ENCODE data around the gene CFAP74. TPM values are rescaled to one million over a fixed set of nuclear protein-coding genes. Genes with fewer than 3 reads are reported as not detected.

Gene CFAP74
- total RNA-seq, 2 donors from 2014 or later, result under 0.01 TPM; not detected in 1

DNA sequence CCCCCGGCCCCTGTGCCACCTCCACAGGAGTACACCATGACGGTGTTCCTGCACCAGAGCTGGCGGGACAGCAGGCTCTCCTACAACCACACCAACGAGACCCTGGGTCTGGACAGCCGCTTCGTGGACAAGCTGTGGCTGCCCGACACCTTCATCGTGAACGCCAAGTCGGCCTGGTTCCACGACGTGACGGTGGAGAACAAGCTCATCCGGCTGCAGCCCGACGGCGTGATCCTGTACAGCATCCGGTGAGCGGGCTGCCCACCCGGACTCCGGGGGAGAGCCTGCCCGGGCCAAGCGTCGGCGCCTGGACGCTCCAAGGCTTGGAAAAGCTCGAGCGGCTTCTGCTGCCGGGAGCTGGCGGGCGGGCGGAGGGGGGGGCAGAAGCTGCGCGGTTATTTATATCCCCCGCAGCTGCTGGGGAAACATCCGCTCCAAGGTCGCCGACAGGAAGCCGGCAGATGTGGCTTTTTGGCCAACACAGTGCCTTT, 21.9 kb upstream of the CFAP74 start:
- Histone ChIP-seq H3K4me3 (no peak overlapping the region), H3K4me1 (no peaks in the 10 kb centered on the region), H3K27me3 (peaks cover 0 to 13% of the 10 kb centered on the region in 2 donors), H3K9me3 (no peaks in the 10 kb centered on the region), H3K36me3 (replicated peaks in 1 of 2; ENCODE audit: insufficient read depth in 1 of 2, low read depth in 2 of 2) (no peaks in the 10 kb centered on the region), H3K27ac (no peak overlapping the region)
- TF ChIP-seq, protein P1, sequence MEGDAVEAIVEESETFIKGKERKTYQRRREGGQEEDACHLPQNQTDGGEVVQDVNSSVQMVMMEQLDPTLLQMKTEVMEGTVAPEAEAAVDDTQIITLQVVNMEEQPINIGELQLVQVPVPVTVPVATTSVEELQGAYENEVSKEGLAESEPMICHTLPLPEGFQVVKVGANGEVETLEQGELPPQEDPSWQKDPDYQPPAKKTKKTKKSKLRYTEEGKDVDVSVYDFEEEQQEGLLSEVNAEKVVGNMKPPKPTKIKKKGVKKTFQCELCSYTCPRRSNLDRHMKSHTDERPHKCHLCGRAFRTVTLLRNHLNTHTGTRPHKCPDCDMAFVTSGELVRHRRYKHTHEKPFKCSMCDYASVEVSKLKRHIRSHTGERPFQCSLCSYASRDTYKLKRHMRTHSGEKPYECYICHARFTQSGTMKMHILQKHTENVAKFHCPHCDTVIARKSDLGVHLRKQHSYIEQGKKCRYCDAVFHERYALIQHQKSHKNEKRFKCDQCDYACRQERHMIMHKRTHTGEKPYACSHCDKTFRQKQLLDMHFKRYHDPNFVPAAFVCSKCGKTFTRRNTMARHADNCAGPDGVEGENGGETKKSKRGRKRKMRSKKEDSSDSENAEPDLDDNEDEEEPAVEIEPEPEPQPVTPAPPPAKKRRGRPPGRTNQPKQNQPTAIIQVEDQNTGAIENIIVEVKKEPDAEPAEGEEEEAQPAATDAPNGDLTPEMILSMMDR (IDR thresholded peaks at IDR 0.05), result no peak
- no peak for TF ChIP-seq POLR2A (IDR thresholded peaks at IDR 0.05)
- 40 to 42% methylated on average over 18 to 39 of the region's 39 CpGs for WGBS, 2 donors
- DNase-seq (no peak), ATAC-seq (peak; percentile 28)
- intact Hi-C loops (cut with DNase I), result no loop called here

DNA sequence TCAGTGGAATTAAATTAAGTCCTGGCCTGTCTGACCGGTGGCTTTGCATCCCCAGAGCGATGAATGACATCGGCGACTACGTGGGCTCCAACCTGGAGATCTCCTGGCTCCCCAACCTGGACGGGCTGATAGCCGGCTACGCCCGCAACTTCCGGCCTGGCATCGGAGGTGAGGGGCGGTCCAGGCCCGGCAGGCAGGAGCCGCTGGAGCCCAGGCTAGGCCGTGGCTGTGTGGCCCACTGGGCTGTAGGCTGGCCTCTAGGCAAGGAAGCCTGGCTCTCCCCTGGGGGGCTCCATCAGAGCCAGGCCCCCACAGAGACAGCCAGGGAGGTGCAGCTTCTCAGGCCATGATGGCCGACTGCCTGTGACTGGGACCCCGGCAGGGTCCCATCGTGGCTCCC, 21.3 kb upstream of the CFAP74 start:
- TF ChIP-seq, protein P1 (IDR thresholded peaks at IDR 0.05), result no peak
- no peak for TF ChIP-seq POLR2A (IDR thresholded peaks at IDR 0.05)
- Histone ChIP-seq H3K4me3 (no peak overlapping the region), H3K36me3 (replicated peaks in 1 of 2; ENCODE audit: insufficient read depth in 1 of 2, low read depth in 2 of 2) (no peaks in the 10 kb centered on the region), H3K27ac (no peak overlapping the region), H3K27me3 (peaks cover 0 to 20% of the 10 kb centered on the region in 2 donors), H3K9me3 (no peaks in the 10 kb centered on the region), H3K4me1 (peaks cover 1% of the 10 kb centered on the region)
- WGBS, 2 donors, result 72% methylated on average over 18 of the region's 18 CpGs; no CpG with 5 or more reads in 1 of the 2 donors
- DNase-seq, result no peak
- intact Hi-C loops (cut with DNase I), result no loop called here
- ATAC-seq, result no peak

DNA sequence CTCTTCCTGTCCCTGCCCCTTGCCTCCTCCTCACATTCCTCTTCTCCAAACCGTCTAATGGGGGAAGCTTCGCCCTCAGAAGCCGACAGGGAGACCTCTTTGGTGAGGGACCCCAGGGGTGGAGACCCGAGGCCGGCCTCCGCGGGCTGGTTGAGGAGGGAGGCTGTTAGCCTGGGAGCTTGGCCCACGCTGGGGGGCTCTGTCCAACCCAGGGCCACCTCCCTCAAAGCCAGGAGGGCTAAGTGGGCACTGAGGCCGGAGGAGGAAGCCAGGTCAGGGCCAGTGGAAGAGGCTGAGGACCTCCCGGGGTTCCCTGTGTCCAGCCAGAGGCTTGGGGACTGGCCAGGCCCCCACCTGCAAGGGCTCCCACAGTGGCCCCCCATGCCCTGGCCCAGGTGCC, 20.9 kb upstream of the CFAP74 start:
- Histone ChIP-seq H3K36me3 (replicated peaks in 1 of 2; ENCODE audit: insufficient read depth in 1 of 2, low read depth in 2 of 2) (no peaks in the 10 kb centered on the region), H3K27me3 (peaks cover 0 to 24% of the 10 kb centered on the region in 2 donors), H3K9me3 (no peaks in the 10 kb centered on the region), H3K4me3 (no peak overlapping the region), H3K27ac (no peak overlapping the region), H3K4me1 (peaks cover 5% of the 10 kb centered on the region)
- 70 to 79% methylated on average over 10 of the region's 10 CpGs for WGBS, 2 donors
- no peak for TF ChIP-seq POLR2A (IDR thresholded peaks at IDR 0.05)
- TF ChIP-seq, protein P1 (IDR thresholded peaks at IDR 0.05), result no peak
- no peak for DNase-seq
- intact Hi-C loops (cut with DNase I), result no loop called here
- no peak for ATAC-seq

DNA sequence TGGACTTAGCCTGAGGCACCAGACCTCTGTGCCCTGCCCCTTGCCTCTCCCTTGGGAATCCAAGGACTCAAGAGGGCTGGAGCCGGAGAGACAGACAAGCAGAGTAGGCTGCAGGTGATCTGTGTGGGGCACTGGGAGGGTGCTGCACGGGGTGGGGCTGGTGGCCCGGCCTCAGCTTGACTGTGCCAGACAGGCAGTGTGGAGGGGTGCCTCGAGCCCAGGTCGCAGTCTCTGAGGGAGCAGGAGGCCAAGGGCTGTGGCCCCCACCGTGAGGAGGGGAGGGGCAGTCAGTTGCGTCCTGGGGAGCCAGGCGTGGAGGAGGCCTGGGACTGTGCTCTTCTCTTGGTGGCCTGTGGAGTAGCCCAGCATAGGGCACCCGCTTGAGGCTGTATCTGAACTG, 19.6 kb upstream of the CFAP74 start:
- Histone ChIP-seq H3K4me1 (peaks cover 7% of the 10 kb centered on the region), H3K27ac (no peak overlapping the region), H3K36me3 (replicated peaks in 1 of 2; ENCODE audit: insufficient read depth in 1 of 2, low read depth in 2 of 2) (no peaks in the 10 kb centered on the region), H3K4me3 (no peak overlapping the region), H3K27me3 (peaks cover 0 to 24% of the 10 kb centered on the region in 2 donors), H3K9me3 (no peaks in the 10 kb centered on the region)
- no peak for TF ChIP-seq POLR2A (IDR thresholded peaks at IDR 0.05)
- TF ChIP-seq, protein P1 (IDR thresholded peaks at IDR 0.05), result no peak
- ATAC-seq (no peak), DNase-seq (no peak)
- WGBS, 2 donors, result 74% methylated on average over 9 of the region's 9 CpGs; no CpG with 5 or more reads in 1 of the 2 donors
- intact Hi-C loops (cut with DNase I), result no loop called here

DNA sequence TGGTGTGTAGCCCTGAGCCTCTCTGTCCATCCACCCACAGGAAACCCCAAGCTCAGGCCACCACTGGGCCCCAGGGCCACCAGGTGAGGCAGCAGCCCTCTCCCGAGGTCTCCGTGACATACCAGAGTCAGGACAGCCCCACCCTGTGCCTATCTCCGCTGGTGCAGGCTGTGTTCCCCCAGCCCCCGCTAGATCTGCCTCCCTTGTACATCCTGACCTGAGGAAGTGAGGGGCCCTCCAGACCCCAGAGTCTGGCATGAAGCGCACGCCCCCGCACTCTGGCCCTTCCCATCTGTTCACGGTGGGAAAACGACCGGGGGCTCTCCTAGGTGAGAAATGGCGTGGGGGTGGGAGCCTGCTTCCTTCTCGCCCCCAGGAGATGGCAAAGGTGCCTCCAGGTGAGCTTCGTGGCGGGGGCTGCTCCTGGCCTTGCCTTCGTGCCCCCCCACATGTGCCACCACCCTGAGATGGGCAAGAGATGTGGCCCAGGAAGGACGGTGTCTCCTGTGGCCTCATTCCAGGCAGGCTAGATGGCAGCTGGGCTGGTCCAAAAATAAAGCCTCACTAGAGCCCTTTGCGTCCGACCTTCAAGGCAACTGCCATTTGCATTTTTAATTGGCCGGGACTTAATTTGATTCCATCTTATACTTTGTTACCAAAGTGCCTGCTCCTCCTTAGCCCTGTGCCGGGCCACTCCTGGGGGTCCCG, 18.6 kb upstream of the CFAP74 start:
- DNase-seq (no peak), ATAC-seq (no peak)
- Histone ChIP-seq H3K27me3 (peaks cover 0 to 24% of the 10 kb centered on the region in 2 donors), H3K27ac (no peak overlapping the region), H3K36me3 (replicated peaks in 1 of 2; ENCODE audit: insufficient read depth in 1 of 2, low read depth in 2 of 2) (no peaks in the 10 kb centered on the region), H3K4me3 (no peak overlapping the region), H3K4me1 (peaks cover 7% of the 10 kb centered on the region), H3K9me3 (no peaks in the 10 kb centered on the region)
- 61 to 63% methylated on average over 16 to 21 of the region's 21 CpGs for WGBS, 2 donors
- intact Hi-C loops (cut with DNase I), result no loop called here
- TF ChIP-seq POLR2A (IDR thresholded peaks at IDR 0.05), result no peak
- TF ChIP-seq, protein P1 (IDR thresholded peaks at IDR 0.05), result no peak
